H9 (cell line): ENCODE measurements around the gene NOLC1. TPM values are rescaled to one million over a fixed set of nuclear protein-coding genes. Genes with fewer than 3 reads are reported as not detected.
A peak's percentile ranks its signal among the peaks of the same experiment; 100 is the strongest.

Source experiments
- DNase-seq: peaks from one replicate; pipeline ENCODE4 v3.0.0-alpha.2; 2017
- H2AFZ ChIP-seq: one replicate; pipeline ENCODE4 v1.6.1; 2013; ENCODE audit warnings: mild to moderate bottlenecking, low read length, control low read depth, moderate library complexity
- H2AK5ac ChIP-seq: 2 replicates; pipeline ENCODE4 v1.6.1; 2013; ENCODE audit warnings: low read length, control low read depth, mixed read lengths; ENCODE audit not compliant: insufficient read length
- H2BK120ac ChIP-seq: one replicate; pipeline ENCODE4 v1.6.1; 2013; ENCODE audit warnings: low read depth, mild to moderate bottlenecking, low read length, control low read depth, inconsistent platforms; ENCODE audit not compliant: poor library complexity, severe bottlenecking
- H2BK12ac ChIP-seq: 2 replicates; pipeline ENCODE4 v1.6.1; 2013; ENCODE audit warnings: low read length, control low read depth, mixed read lengths, low read depth; ENCODE audit not compliant: insufficient read length
- H2BK15ac ChIP-seq: 2 replicates; pipeline ENCODE4 v1.6.1; 2013; ENCODE audit warnings: low read depth, low read length, control low read depth
- H2BK20ac ChIP-seq: one replicate; pipeline ENCODE4 v1.6.1; 2013; ENCODE audit warnings: low read depth, mild to moderate bottlenecking, low read length, control low read depth, inconsistent platforms; ENCODE audit not compliant: poor library complexity, severe bottlenecking
- H2BK5ac ChIP-seq: 2 replicates; pipeline ENCODE4 v1.6.1; 2013; ENCODE audit warnings: low read length, control low read depth, mixed read lengths; ENCODE audit not compliant: insufficient read length
- H3K14ac ChIP-seq: 2 replicates; pipeline ENCODE4 v1.6.1; 2013; ENCODE audit warnings: low read length, control low read depth; ENCODE audit not compliant: insufficient read depth
- H3K18ac ChIP-seq: 2 replicates; pipeline ENCODE4 v1.6.1; 2013; ENCODE audit warnings: low read depth, mild to moderate bottlenecking, mixed read lengths, low read length, control low read depth; ENCODE audit not compliant: insufficient read length
- H3K23ac ChIP-seq: 2 replicates; pipeline ENCODE4 v1.6.1; 2013; ENCODE audit warnings: low read length, control low read depth, mixed read lengths, low read depth; ENCODE audit not compliant: insufficient read length
- H3K23me2 ChIP-seq: 2 replicates; pipeline ENCODE4 v1.6.1; 2013; ENCODE audit warnings: low read depth, mild to moderate bottlenecking, mixed read lengths, low read length, control low read depth; ENCODE audit not compliant: insufficient read length, poor library complexity, severe bottlenecking
- H3K27ac ChIP-seq: 2 replicates; pipeline ENCODE4 v1.5.1; 2013; ENCODE audit warnings: low read length, control low read depth, mixed read lengths, low read depth; ENCODE audit not compliant: insufficient read length
- H3K27me3 ChIP-seq: 2 replicates; pipeline ENCODE4 v1.6.1; 2013; ENCODE audit warnings: low read length, control low read depth, inconsistent platforms; ENCODE audit not compliant: insufficient read depth
- H3K4ac ChIP-seq: 2 replicates; pipeline ENCODE4 v1.6.1; 2013; ENCODE audit warnings: low read depth, mild to moderate bottlenecking, control low read depth, inconsistent platforms, low read length, moderate library complexity
- H3K4me1 ChIP-seq: 2 replicates; pipeline ENCODE4 v1.6.1; 2013; ENCODE audit warnings: low read length, control low read depth, inconsistent platforms; ENCODE audit not compliant: insufficient read depth
- H3K4me2 ChIP-seq: 2 replicates; pipeline ENCODE4 v1.6.1; 2013; ENCODE audit warnings: low read length, control low read depth, mixed read lengths; ENCODE audit not compliant: insufficient read length, insufficient read depth
- H3K56ac ChIP-seq: 2 replicates; pipeline ENCODE4 v1.6.1; 2013; ENCODE audit warnings: low read depth, mild to moderate bottlenecking, mixed read lengths, low read length, control low read depth; ENCODE audit not compliant: insufficient read length
- H3K79me1 ChIP-seq: 2 replicates; pipeline ENCODE4 v1.6.1; 2013; ENCODE audit warnings: low read depth, mild to moderate bottlenecking, moderate library complexity, low read length, control low read depth, inconsistent platforms; ENCODE audit not compliant: insufficient read depth, poor library complexity, severe bottlenecking
- H3K79me2 ChIP-seq: 2 replicates; pipeline ENCODE4 v1.6.1; 2013; ENCODE audit warnings: low read length, control low read depth, inconsistent platforms; ENCODE audit not compliant: insufficient read depth
- H3K9ac ChIP-seq: 2 replicates; pipeline ENCODE4 v1.6.1; 2013; ENCODE audit warnings: low read length, control low read depth, mixed read lengths; ENCODE audit not compliant: insufficient read length; ENCODE audit errors: extremely low read depth
- H3K9me3 ChIP-seq: one replicate; pipeline ENCODE4 v1.6.1; 2013; ENCODE audit warnings: low read depth, low read length, inconsistent platforms; ENCODE audit not compliant: control insufficient read depth
- H3T11ph ChIP-seq: one replicate; pipeline ENCODE4 v1.6.1; 2013; ENCODE audit warnings: mild to moderate bottlenecking, low read length, control low read depth, inconsistent platforms
- H4K20me1 ChIP-seq: one replicate; pipeline ENCODE4 v1.6.1; 2013; ENCODE audit not compliant: control insufficient read depth, insufficient read length, insufficient read depth
- H4K5ac ChIP-seq: 2 replicates; pipeline ENCODE4 v1.6.1; 2013; ENCODE audit warnings: low read depth, mild to moderate bottlenecking, mixed read lengths, low read length, control low read depth; ENCODE audit not compliant: insufficient read length
- H4K8ac ChIP-seq: replicated peaks from 2 replicates; pipeline ENCODE4 v1.6.1; 2013; ENCODE audit warnings: low read length, control low read depth, mixed read lengths, low read depth; ENCODE audit not compliant: insufficient read length
- H4K91ac ChIP-seq: 2 replicates; pipeline ENCODE4 v1.6.1; 2013; ENCODE audit warnings: low read depth, mild to moderate bottlenecking, moderate library complexity, mixed read lengths, low read length, control low read depth; ENCODE audit not compliant: insufficient read length
- H3K27ac Mint-ChIP-seq, 3 experiments: 2 replicates in 2 of 3; 3 replicates in 1 of 3; pipeline ENCODE4 v1.8.0; 2020 to 2021; ENCODE audit warnings: mixed read lengths in 3 of 3, mild to moderate bottlenecking in 1 of 3, moderate library complexity in 1 of 3
- H3K27me3 Mint-ChIP-seq: 2 replicates; pipeline ENCODE4 v1.8.0; 2021; ENCODE audit warnings: low read depth, mild to moderate bottlenecking, moderate library complexity, mixed read lengths
- H3K36me3 Mint-ChIP-seq, 3 experiments: 2 replicates in 2 of 3; 3 replicates in 1 of 3; pipeline ENCODE4 v1.8.0; 2020 to 2021; ENCODE audit warnings: low read depth in 3 of 3, mixed read lengths in 3 of 3; ENCODE audit not compliant: insufficient read depth in 1 of 3
- H3K4me1 Mint-ChIP-seq, 2 experiments: 2 replicates each; pipeline ENCODE4 v1.8.0; 2020; ENCODE audit warnings: mixed read lengths in 2 of 2
- H3K4me3 Mint-ChIP-seq, 2 experiments: 2 replicates in 1 of 2; 3 replicates in 1 of 2; pipeline ENCODE4 v1.8.0; 2020 to 2021; ENCODE audit warnings: mild to moderate bottlenecking in 2 of 2, mixed read lengths in 2 of 2, moderate library complexity in 1 of 2
- H3K9me3 Mint-ChIP-seq, 2 experiments: 2 replicates in 1 of 2; 3 replicates in 1 of 2; pipeline ENCODE4 v1.8.0; 2020; ENCODE audit warnings: mild to moderate bottlenecking in 2 of 2, mixed read lengths in 2 of 2, moderate library complexity in 1 of 2
- WGBS: extraction: QIAGEN DNeasy Blood & Tissue Kit; methylation state at CpG from one replicate; pipeline ENCODE4 v1.1.7; 2013; ENCODE audit warnings: missing lambda C conversion rate, low lambda C conversion rate, mixed read lengths; ENCODE audit not compliant: insufficient read length; ENCODE audit errors: extremely low coverage; 5-methylcytosine and 5-hydroxymethylcytosine counted together
- long read RNA-seq: library from polyadenylated mRNA; unstranded; transcript quantifications from one replicate; pipeline ENCODE4 v2.0.0, GENCODE V29; 2020
- total RNA-seq: library from RNA; stranded (reverse); gene quantifications from 2 replicates; pipeline ENCODE4 v1.2.1, GENCODE V29; 2021
- TF ChIP-seq, protein P1 (sequence below): fragments of 200-600 bp; sonication (generic); conservative IDR thresholded peaks from 3 replicates; pipeline ENCODE4 v1.8.0; 2021; ENCODE audit warnings: antibody characterized with exemption, mild to moderate bottlenecking

The NOLC1 gene
- 168 and 171 TPM in 2 replicates for total RNA-seq
- long read RNA-seq, transcript NOLC1-209 (13 exons, 3,932 nt): minor isoform, 97 of 514 reads
- long read RNA-seq, transcript NOLC1-207 (13 exons, 2,441 nt): major isoform, 126 of 514 reads
- long read RNA-seq, transcript NOLC1-202 (13 exons, 3,967 nt): minor isoform, 30 of 514 reads
- long read RNA-seq, partial matches to known transcripts: 176 of 514 reads
- long read RNA-seq, other reads (novel, unspliced or antisense): 82 of 514 reads

DNA sequence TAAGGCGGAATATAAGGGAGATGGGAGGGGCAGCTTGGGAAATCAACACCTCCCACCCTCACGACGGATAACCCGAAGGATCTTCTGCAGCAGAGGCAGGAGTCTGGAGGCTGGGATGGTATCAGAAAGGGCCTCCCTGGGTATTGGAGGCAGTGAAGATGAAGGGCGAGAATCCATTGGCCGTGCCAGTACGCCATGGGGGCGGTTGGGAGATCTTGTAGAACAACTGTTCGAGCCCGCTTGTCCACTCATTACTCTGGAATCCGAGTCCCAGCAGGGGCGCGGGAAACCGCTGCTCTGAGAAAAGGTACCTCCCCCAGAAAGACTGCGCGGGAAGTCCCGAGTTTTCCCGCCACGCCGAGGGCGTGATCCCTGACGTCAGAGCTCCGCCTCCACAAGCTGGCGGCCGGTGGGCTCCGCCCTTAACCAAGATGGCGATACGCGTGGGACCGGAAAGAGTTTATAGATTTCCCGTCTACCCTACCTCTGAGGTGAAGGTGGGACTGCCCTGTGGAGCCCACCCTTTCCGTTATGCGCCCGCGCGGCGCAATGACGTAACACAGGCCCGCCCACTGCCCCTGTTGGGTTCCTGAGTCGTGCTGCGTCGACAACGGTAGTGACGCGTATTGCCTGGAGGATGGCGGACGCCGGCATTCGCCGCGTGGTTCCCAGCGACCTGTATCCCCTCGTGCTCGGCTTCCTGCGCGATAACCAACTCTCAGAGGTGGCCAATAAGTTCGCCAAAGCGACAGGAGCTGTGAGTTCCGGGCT, at the start of gene NOLC1:
Gene NOLC1, plus strand, starts transcription at position 616 of the 771 bp plus-strand sequence. Its CDS starts 22 bp downstream, at position 638.
- Histone ChIP-seq H2AK5ac (no peak within 1 kb of the TSS), H2BK20ac (no peak within 1 kb of the TSS), H3K23ac (no peak within 1 kb of the TSS), H2BK120ac (peak within 1 kb of the TSS; percentile 88), H3K23me2 (peaks cover 5% of the 10 kb centered on the region), H3K9me3 (no peaks in the 10 kb centered on the region), H2BK15ac (no peak within 1 kb of the TSS), H3K56ac (no peak within 1 kb of the TSS), H3K27me3 (no peaks in the 10 kb centered on the region), H4K91ac (peak within 1 kb of the TSS; percentile 48), H3K79me1 (peaks cover 3% of the 10 kb centered on the region), H3K4me2 (peak within 1 kb of the TSS; percentile 99), H4K5ac (peak within 1 kb of the TSS; percentile 48), H3T11ph (no peak within 1 kb of the TSS), H2BK5ac (peak within 1 kb of the TSS; percentile 24), H3K4me1 (peaks cover 2% of the 10 kb centered on the region; the same call in 1 of the 2 replicates), H2BK12ac (peak within 1 kb of the TSS; percentile 47), H3K79me2 (peaks cover 30% of the 10 kb centered on the region), H4K8ac (no peak within 1 kb of the TSS), H3K4ac (peak within 1 kb of the TSS; percentile 20; the same call in 1 of the 2 replicates), H3K9ac (peak within 1 kb of the TSS; percentile 96), H3K14ac (peak within 1 kb of the TSS; percentile 96), H4K20me1 (no peaks in the 10 kb centered on the region), H2AFZ (no peak within 1 kb of the TSS), H3K27ac (peak within 1 kb of the TSS; percentile 95), H3K18ac (peak within 1 kb of the TSS; percentile 76)
- TF ChIP-seq, protein P1, sequence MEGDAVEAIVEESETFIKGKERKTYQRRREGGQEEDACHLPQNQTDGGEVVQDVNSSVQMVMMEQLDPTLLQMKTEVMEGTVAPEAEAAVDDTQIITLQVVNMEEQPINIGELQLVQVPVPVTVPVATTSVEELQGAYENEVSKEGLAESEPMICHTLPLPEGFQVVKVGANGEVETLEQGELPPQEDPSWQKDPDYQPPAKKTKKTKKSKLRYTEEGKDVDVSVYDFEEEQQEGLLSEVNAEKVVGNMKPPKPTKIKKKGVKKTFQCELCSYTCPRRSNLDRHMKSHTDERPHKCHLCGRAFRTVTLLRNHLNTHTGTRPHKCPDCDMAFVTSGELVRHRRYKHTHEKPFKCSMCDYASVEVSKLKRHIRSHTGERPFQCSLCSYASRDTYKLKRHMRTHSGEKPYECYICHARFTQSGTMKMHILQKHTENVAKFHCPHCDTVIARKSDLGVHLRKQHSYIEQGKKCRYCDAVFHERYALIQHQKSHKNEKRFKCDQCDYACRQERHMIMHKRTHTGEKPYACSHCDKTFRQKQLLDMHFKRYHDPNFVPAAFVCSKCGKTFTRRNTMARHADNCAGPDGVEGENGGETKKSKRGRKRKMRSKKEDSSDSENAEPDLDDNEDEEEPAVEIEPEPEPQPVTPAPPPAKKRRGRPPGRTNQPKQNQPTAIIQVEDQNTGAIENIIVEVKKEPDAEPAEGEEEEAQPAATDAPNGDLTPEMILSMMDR: no peak
- Mint-ChIP-seq H3K27me3 (no peaks in the 10 kb centered on the region), H3K36me3 (peaks cover 53 to 90% (median 73%) of the 10 kb centered on the region in 3 experiments), H3K4me1 (peaks cover 18 to 19% of the 10 kb centered on the region in 2 experiments), H3K27ac (peak within 1 kb of the TSS; percentile 99 to 100 (median 99)), H3K9me3 (no peaks in the 10 kb centered on the region; a peak in 1 of 5 replicates), H3K4me3 (peak within 1 kb of the TSS; percentile 96 to 100)
- no CpG with 5 or more reads among the region's 59 CpGs for WGBS
- peak; percentile 99 for DNase-seq
